Measurements from ENCODE around the gene BUB1B.

DNA sequence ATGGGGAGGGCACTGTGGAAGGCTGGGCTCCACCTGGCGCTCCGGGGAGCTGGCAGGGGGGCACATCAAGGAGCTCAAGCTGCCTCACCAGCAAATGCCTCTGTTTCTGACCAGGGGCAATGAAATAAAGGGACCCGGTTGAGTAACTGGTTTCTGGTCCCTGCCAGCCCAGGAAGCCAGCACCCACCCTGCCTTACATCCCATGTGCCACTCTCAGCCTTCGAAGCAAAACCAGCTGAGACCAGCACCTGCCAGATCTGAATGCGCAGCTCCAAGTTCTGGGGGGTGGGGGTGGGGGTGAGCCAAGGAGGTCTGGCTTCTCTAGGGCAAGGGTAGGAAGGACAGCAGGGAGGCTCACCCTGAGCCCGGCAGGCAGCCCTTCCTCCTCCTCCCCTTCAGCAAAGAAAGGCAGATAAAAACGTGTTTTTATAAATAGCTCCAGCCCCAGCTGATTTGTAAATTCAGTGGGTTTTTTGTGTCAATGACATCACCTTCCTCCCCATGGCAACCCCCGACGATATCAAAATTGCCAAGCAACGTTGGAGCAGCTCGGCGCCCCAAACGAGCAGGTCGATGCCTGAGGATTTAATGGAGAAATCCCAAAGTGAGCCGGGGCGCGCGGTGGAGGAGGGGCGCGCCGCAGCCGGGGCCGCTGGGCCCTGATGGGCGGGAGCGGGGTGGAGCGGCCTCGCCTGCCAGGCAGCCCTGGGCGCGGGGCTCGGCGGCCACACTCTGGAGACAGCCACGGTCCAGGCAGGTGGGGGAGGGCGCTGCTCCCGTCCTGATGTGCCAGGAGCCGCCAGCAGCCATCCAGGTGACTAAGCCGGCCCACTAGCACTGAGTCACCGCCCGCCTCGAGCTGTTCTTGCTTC is 77.9 kb downstream of the BUB1B start, which contains the start of gene PAK6:
- TF ChIP-seq, protein P1, sequence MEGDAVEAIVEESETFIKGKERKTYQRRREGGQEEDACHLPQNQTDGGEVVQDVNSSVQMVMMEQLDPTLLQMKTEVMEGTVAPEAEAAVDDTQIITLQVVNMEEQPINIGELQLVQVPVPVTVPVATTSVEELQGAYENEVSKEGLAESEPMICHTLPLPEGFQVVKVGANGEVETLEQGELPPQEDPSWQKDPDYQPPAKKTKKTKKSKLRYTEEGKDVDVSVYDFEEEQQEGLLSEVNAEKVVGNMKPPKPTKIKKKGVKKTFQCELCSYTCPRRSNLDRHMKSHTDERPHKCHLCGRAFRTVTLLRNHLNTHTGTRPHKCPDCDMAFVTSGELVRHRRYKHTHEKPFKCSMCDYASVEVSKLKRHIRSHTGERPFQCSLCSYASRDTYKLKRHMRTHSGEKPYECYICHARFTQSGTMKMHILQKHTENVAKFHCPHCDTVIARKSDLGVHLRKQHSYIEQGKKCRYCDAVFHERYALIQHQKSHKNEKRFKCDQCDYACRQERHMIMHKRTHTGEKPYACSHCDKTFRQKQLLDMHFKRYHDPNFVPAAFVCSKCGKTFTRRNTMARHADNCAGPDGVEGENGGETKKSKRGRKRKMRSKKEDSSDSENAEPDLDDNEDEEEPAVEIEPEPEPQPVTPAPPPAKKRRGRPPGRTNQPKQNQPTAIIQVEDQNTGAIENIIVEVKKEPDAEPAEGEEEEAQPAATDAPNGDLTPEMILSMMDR (IDR thresholded peaks at IDR 0.05; ENCODE audit: borderline replicate concordance, extremely low read depth, low read length, poor library complexity, severe bottlenecking): no peak
- TF ChIP-seq EZH2 (IDR thresholded peaks at IDR 0.05; ENCODE audit: borderline replicate concordance, low read depth, low read length, severe bottlenecking): no peak
